Measurements from ENCODE around the gene PTGFRN. TPM values are rescaled to one million over a fixed set of nuclear protein-coding genes. Genes with fewer than 3 reads are reported as not detected.

PTGFRN gene
- total RNA-seq, 2 experiments from 2014 or later, result not detected

DNA sequence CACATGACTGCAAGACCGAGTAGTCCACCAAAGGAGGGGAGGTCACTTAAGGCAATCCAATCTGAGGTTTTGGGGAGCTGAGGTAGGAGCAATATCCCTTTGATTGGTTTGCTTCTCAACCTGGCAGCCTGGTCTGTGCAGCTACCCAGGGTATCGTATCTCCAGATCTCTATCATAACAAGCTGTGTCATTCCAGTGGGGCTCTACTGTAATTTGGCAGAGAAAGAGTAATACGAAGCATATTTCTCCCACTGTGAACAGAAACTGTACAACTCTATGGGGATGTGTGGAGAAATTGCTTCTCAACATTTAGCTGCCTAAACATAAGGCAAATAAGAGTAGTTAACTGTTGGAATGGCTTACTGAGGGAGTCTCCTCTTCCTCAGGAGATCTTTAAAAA is 112.4 kb downstream of the PTGFRN start:
- Histone ChIP-seq H3K9me2 (ENCODE audit: insufficient read depth, low read length) (no peaks in the 10 kb centered on the region), H3K4me3 (ENCODE audit: low read depth, low read length, poor library complexity, severe bottlenecking) (no peak overlapping the region), H3K9me3 (ENCODE audit: low read length) (no peaks in the 10 kb centered on the region), H3K27ac (ENCODE audit: low read depth, low read length, poor library complexity, severe bottlenecking) (no peak overlapping the region), H3K79me2 (ENCODE audit: insufficient read depth, low read depth, low read length) (no peaks in the 10 kb centered on the region), H2AFZ (ENCODE audit: low read length) (no peak overlapping the region), H4K20me1 (ENCODE audit: insufficient read depth, low read length) (no peaks in the 10 kb centered on the region), H3K36me3 (ENCODE audit: insufficient read depth, low read length) (no peaks in the 10 kb centered on the region), H3K4me2 (ENCODE audit: low read length) (no peak overlapping the region), H3K4me1 (ENCODE audit: insufficient read depth, low read length, poor library complexity, severe bottlenecking) (no peaks in the 10 kb centered on the region)
- CTCF ChIA-PET (ENCODE audit: unreplicated experiment), result no interaction called here
- intact Hi-C loops (cut with micrococcal nuclease; ENCODE audit: unreplicated experiment), result no loop called here
- POLR2A ChIA-PET, result no interaction called here
- no peak for TF ChIP-seq CTCF (conservative IDR thresholded peaks at IDR 0.05; ENCODE audit: low read length)
- TF ChIP-seq EZH2phosphoT487 (IDR thresholded peaks at IDR 0.05; ENCODE audit: borderline replicate concordance, low read depth, low read length), result no peak
- no TSS peak for BruUV-seq (replicated peaks)
- no peak for DNase-seq (ENCODE audit: low spot score)

DNA sequence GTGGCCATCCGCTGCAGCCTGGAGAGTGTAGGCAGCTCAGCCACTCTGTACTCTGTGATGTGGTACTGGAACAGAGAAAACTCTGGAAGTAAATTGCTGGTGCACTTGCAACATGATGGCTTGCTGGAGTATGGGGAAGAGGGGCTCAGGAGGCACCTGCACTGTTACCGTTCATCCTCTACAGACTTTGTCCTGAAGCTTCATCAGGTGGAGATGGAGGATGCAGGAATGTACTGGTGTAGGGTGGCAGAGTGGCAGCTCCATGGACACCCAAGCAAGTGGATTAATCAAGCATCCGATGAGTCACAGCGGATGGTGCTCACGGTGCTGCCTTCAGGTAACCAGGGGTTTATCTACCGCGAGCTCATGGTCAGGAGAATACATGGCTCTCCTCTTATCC is 115.9 kb downstream of the PTGFRN start:
- CTCF ChIA-PET (ENCODE audit: unreplicated experiment), result no interaction called here
- TF ChIP-seq CTCF (conservative IDR thresholded peaks at IDR 0.05; ENCODE audit: low read length) (no peak), EZH2phosphoT487 (IDR thresholded peaks at IDR 0.05; ENCODE audit: borderline replicate concordance, low read depth, low read length) (no peak)

DNA sequence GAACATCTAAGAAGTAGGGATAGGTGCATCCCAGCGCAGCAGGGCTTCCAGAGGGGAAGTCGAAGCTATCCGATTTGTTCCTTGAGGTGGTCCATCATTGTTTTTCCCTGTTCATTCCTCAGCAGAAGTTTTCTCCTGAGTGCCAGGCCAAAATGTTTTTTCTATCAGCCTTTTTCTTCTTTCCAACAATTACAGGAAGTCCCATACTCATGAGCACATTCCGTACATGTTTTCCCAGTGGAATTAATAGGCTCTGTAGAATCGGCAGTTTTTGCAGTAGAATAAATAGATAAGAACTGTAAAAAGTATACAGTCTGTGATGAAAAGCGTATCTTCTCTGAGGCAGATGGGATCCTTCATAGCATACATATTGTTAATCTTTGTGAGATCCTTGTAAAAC is 116.6 kb downstream of the PTGFRN start:
- no peaks in the 10 kb centered on the region for H3K4me1 ChIP-seq (ENCODE audit: insufficient read depth, low read length, poor library complexity, severe bottlenecking)
- H3K36me3 ChIP-seq (ENCODE audit: insufficient read depth, low read length), result no peaks in the 10 kb centered on the region
- CTCF ChIA-PET (ENCODE audit: unreplicated experiment), result no interaction called here
- no peak overlapping the region for H3K4me2 ChIP-seq (ENCODE audit: low read length)
- no peak overlapping the region for H3K27ac ChIP-seq (ENCODE audit: low read depth, low read length, poor library complexity, severe bottlenecking)
- POLR2A ChIA-PET, result interaction anchor here (1.6 kb wide), 1 partner anchor 12 kb away, joined by 3 read pairs; no protein-coding TSS in a partner anchor
- no TSS peak for BruUV-seq (replicated peaks)
- H3K79me2 ChIP-seq (ENCODE audit: insufficient read depth, low read depth, low read length), result no peaks in the 10 kb centered on the region
- intact Hi-C loops (cut with micrococcal nuclease; ENCODE audit: unreplicated experiment), result no loop called here
- TF ChIP-seq CTCF (conservative IDR thresholded peaks at IDR 0.05; ENCODE audit: low read length) (no peak), EZH2phosphoT487 (IDR thresholded peaks at IDR 0.05; ENCODE audit: borderline replicate concordance, low read depth, low read length) (no peak)
- no peaks in the 10 kb centered on the region for H4K20me1 ChIP-seq (ENCODE audit: insufficient read depth, low read length)
- DNase-seq (ENCODE audit: low spot score), result no peak
- H3K9me2 ChIP-seq (ENCODE audit: insufficient read depth, low read length), result no peaks in the 10 kb centered on the region
- no peaks in the 10 kb centered on the region for H3K9me3 ChIP-seq (ENCODE audit: low read length)
- H2AFZ ChIP-seq (ENCODE audit: low read length), result no peak overlapping the region
- H3K4me3 ChIP-seq (ENCODE audit: low read depth, low read length, poor library complexity, severe bottlenecking), result no peak overlapping the region

More for the DNA sequence above, 115.9 kb downstream of the PTGFRN start:
- no peak for DNase-seq (ENCODE audit: low spot score)
- Histone ChIP-seq H3K9me2 (ENCODE audit: insufficient read depth, low read length) (no peaks in the 10 kb centered on the region), H3K27ac (ENCODE audit: low read depth, low read length, poor library complexity, severe bottlenecking) (no peak overlapping the region), H2AFZ (ENCODE audit: low read length) (no peak overlapping the region), H3K4me3 (ENCODE audit: low read depth, low read length, poor library complexity, severe bottlenecking) (no peak overlapping the region), H3K9me3 (ENCODE audit: low read length) (no peaks in the 10 kb centered on the region), H3K4me1 (ENCODE audit: insufficient read depth, low read length, poor library complexity, severe bottlenecking) (no peaks in the 10 kb centered on the region), H3K4me2 (ENCODE audit: low read length) (no peak overlapping the region), H3K36me3 (ENCODE audit: insufficient read depth, low read length) (no peaks in the 10 kb centered on the region), H4K20me1 (ENCODE audit: insufficient read depth, low read length) (no peaks in the 10 kb centered on the region), H3K79me2 (ENCODE audit: insufficient read depth, low read depth, low read length) (no peaks in the 10 kb centered on the region)
- POLR2A ChIA-PET, result interaction anchor here (0.7 to 1.6 kb wide), 2 partner anchors 11 to 35 kb away, joined by 3 read pairs; partner anchors contain the start of gene TTF2
- no TSS peak for BruUV-seq (replicated peaks)
- intact Hi-C loops (cut with micrococcal nuclease; ENCODE audit: unreplicated experiment), result no loop called here
